Gastroesophageal sphincter (tissue), 4 donors: ENCODE data around the gene ELK4. TPM values are rescaled to one million over a fixed set of nuclear protein-coding genes. Genes with fewer than 3 reads are reported as not detected.
A peak's percentile ranks its signal among the peaks of the same experiment; 100 is the strongest.

Experiments
- ATAC-seq: fragments of 150-250 bp; one replicate; pipeline ENCODE4 v1.9.1; 2016; ENCODE audit warnings: mild to moderate bottlenecking, moderate library complexity
- H3K27ac ChIP-seq, 4 donors: fragments of 200-600 bp; sonication (generic) in 3 of 4; 1 replicate in 3 of 4; 2 replicates in 1 of 4; pipeline ENCODE4 v1.5.1; 2016 to 2019
- H3K27me3 ChIP-seq: fragments of 200-600 bp; sonication (generic); one replicate; pipeline ENCODE4 v1.5.1; 2019
- H3K36me3 ChIP-seq, 2 donors: fragments of 200-600 bp; sonication (generic); one replicate each; pipeline ENCODE4 v1.5.1; 2019; ENCODE audit warnings: control low read depth in 1 of 2
- H3K4me1 ChIP-seq, 3 donors: fragments of 200-600 bp; sonication (generic); 1 replicate in 2 of 3; 2 replicates in 1 of 3; pipeline ENCODE4 v1.5.1; 2016 to 2019; ENCODE audit warnings: control low read depth in 2 of 3
- H3K4me3 ChIP-seq, 2 donors: fragments of 200-600 bp; sonication (generic); one replicate each; pipeline ENCODE4 v1.5.1; 2019; ENCODE audit warnings: mild to moderate bottlenecking in 1 of 2, moderate library complexity in 1 of 2
- H3K9me3 ChIP-seq, 3 donors: fragments of 200-600 bp; sonication (generic); one replicate each; pipeline ENCODE4 v1.5.1; 2017 to 2019; ENCODE audit warnings: control low read depth in 2 of 3
- EP300 ChIP-seq: sonication (generic); formaldehyde crosslinking; IDR thresholded peaks from one replicate; pipeline ENCODE4 v1.6.1; 2017; ENCODE audit warnings: antibody characterized with exemption, mild to moderate bottlenecking
- POLR2A ChIP-seq, 2 donors: fragments of 450-650 bp; IDR thresholded peaks; one replicate each; pipeline ENCODE4 v1.6.1; 2017; ENCODE audit warnings: antibody characterized with exemption in 2 of 2, mild to moderate bottlenecking in 2 of 2, moderate library complexity in 1 of 2
- POLR2AphosphoS5 ChIP-seq: sonication (generic); formaldehyde crosslinking; IDR thresholded peaks from one replicate; pipeline ENCODE4 v1.6.1; 2017; ENCODE audit warnings: antibody characterized with exemption
- WGBS, 2 donors: methylation state at CpG; one replicate each; pipeline ENCODE4 v1.1.5; 2018; ENCODE audit warnings: low coverage in 1 of 2; 5-methylcytosine and 5-hydroxymethylcytosine counted together
- total RNA-seq, 4 donors: library from RNA; depleted of rRNA; stranded (reverse); fragments of >200 nt; gene quantifications; one replicate each; pipeline ENCODE4 v1.1.0, GENCODE V29; 2016
- TF ChIP-seq, protein P1 (sequence below), 4 experiments: fragments of 200-600 bp in 2 of 4; fragments of 450-650 bp in 2 of 4; sonication (generic) in 1 of 4; IDR thresholded peaks; one replicate each; pipeline ENCODE4 v1.5.1; 2017 to 2019; ENCODE audit warnings: antibody characterized with exemption in 4 of 4, mild to moderate bottlenecking in 2 of 4, moderate library complexity in 2 of 4

Gene ELK4
- total RNA-seq, 4 donors from 2014 or later, result 23.2 to 24.6 (median 23.6) TPM

DNA sequence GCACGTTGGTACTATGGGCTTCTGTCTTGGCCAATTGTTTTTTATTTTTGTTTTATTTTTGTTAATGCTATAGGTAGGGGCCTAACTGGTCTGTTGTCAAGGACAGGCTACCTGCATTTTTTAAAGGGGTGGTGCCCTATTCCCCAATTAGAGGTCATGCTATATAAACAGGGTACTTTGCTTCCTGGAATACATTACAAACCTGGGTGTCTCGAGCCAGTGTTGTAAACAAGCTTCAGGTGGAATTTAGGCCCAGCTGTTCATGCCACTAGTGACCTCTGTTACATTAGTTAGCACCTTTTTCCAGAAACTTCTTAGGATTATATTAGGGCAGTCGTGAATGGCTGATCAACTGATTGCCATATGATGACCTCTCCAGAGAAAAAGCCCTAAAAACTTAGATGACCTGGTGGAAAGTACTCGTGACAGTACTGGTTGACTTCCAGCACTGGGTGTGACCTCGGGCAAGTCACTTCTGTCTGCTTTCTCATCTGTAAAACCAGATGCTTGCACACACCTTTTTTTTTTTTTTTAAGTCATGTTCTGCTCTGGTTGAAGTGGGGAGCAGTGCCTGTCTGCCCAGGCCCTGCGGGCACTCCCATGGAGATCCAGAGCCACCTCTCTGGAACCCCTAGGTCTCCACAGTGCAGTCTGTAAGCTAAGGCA is 46.5 kb downstream of the ELK4 start:
- H3K9me3 ChIP-seq, result no peaks in the 10 kb centered on the region
- H3K27ac ChIP-seq, result no peak overlapping the region
- H3K36me3 ChIP-seq, result no peaks in the 10 kb centered on the region
- WGBS, 2 donors, result 71 to 79% methylated on average over 4 to 5 of the region's 6 CpGs
- no peak overlapping the region for H3K4me3 ChIP-seq
- peaks cover 0 to 5% (median 0%) of the 10 kb centered on the region in 3 donors for H3K4me1 ChIP-seq
- TF ChIP-seq, protein P1, sequence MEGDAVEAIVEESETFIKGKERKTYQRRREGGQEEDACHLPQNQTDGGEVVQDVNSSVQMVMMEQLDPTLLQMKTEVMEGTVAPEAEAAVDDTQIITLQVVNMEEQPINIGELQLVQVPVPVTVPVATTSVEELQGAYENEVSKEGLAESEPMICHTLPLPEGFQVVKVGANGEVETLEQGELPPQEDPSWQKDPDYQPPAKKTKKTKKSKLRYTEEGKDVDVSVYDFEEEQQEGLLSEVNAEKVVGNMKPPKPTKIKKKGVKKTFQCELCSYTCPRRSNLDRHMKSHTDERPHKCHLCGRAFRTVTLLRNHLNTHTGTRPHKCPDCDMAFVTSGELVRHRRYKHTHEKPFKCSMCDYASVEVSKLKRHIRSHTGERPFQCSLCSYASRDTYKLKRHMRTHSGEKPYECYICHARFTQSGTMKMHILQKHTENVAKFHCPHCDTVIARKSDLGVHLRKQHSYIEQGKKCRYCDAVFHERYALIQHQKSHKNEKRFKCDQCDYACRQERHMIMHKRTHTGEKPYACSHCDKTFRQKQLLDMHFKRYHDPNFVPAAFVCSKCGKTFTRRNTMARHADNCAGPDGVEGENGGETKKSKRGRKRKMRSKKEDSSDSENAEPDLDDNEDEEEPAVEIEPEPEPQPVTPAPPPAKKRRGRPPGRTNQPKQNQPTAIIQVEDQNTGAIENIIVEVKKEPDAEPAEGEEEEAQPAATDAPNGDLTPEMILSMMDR (IDR thresholded peaks at IDR 0.05), result no peak
- TF ChIP-seq EP300 (no peak), POLR2A (IDR thresholded peaks at IDR 0.05) (no peak), POLR2AphosphoS5 (no peak)
- peaks cover 24% of the 10 kb centered on the region for H3K27me3 ChIP-seq
- ATAC-seq, result no peak

DNA sequence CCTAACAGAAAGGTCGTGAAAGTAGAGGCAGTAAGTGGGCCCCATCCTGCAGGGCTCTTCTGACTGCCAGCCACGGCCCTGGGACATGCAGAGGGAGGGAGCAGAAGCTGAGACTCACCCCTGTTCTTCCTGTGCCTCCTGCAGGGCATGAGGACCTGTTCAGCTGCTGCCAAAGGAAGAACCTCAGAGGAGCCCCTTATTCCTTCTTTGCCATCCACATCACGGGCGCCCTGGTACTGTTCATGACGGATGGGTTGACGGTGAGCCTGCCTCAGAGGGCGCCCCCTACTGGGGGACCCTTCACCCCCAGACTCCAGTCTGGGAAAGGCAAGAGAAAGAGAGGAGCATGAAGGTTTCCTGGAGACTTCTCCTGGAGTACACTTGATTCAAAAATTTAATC is 47.1 kb downstream of the ELK4 start:
- Histone ChIP-seq H3K27me3 (peaks cover 30% of the 10 kb centered on the region), H3K27ac (no peak overlapping the region), H3K36me3 (no peaks in the 10 kb centered on the region), H3K4me1 (peaks cover 0 to 5% (median 0%) of the 10 kb centered on the region in 3 donors), H3K9me3 (no peaks in the 10 kb centered on the region), H3K4me3 (no peak overlapping the region)
- WGBS, 2 donors, result 17 to 33% methylated on average over 1 of the region's 7 CpGs
- TF ChIP-seq EP300, result no peak
- no peak for TF ChIP-seq POLR2A (IDR thresholded peaks at IDR 0.05)
- TF ChIP-seq POLR2AphosphoS5, result no peak
- TF ChIP-seq, protein P1 (IDR thresholded peaks at IDR 0.05), result no peak
- no peak for ATAC-seq

DNA sequence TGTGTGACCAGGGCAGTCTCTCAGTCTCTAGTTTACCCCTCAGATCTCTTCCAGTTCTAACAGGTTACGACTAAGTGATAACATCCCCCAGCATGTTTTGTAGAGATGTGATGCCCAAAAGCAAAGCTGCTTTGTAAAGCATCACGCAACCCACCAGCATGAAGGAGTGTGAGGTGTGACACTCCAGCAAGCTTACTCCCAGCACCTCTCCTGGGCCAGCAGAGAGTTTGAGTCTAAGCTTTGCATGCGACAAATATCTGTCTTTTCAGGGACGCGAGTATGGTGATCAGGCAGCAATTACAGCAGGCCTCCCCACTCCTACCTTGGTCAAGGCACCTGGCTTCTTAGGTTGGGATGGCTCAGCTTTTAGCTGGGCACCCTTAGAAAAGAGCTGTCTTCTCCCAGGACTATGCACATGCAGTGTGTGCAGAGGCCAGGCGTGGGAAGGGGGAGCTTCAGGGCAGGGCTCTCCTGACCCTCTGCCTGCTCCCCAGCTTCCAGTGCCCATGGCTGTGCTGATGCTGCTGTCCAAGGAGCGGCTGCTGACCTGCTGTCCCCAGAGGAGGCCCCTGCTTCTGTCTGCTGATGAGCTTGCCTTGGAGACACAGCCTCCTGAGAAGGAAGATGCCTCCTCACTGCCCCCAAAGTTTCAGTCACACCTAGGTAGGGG is 48.2 kb downstream of the ELK4 start:
- H3K4me3 ChIP-seq, result no peak overlapping the region
- no peak overlapping the region for H3K27ac ChIP-seq
- WGBS, 2 donors, result 73% methylated on average over 2 of the region's 7 CpGs; no CpG with 5 or more reads in 1 of the 2 donors
- TF ChIP-seq EP300, result no peak
- no peak for TF ChIP-seq POLR2A (IDR thresholded peaks at IDR 0.05)
- TF ChIP-seq, protein P1 (IDR thresholded peaks at IDR 0.05), result no peak
- no peak for TF ChIP-seq POLR2AphosphoS5
- peaks cover 0 to 5% (median 0%) of the 10 kb centered on the region in 3 donors for H3K4me1 ChIP-seq
- ATAC-seq, result no peak
- peaks cover 41% of the 10 kb centered on the region for H3K27me3 ChIP-seq
- H3K9me3 ChIP-seq, result no peaks in the 10 kb centered on the region
- no peaks in the 10 kb centered on the region for H3K36me3 ChIP-seq

DNA sequence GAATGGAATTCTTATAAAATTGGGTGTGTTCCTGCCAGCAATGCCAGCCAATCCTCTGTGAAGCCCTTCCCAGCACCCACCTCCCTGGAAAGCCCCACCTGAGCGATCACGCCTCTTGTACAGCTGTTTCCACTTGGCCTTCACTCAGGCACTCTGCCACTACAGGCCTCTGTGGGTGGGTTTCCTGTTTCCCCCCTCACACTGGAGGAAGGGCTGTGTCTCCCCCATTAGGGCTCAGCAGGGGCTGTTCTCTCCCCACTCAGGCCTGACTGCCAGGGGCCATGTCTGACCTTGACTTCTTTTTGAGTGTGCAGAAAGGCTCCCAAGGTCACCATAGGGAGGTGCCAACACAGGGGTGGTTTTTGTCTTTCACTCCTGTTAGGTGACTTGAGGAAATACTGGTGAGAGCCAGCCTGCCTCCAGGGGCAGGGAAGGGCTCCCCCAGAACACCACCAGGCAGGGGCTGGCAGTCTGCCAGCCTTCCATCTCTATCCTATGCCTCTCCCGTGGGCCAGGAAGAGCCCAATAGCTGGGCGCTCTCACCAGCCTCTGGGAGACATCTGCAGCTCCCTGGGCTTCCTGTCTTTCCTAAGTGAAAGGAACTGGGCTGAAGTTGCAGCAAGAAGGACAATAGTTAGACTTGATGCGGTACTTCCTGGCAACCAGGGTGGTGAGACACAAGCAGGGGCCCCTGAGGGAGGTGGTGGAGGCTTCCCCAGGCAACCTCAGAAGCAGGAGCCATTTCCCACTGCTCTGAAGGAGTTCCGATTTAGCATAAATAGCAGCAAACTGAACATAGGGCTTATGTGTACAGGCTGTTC is 49.1 kb downstream of the ELK4 start:
- peak overlapping the region in 1 of 4 donors; percentile 17 for H3K27ac ChIP-seq
- H3K4me1 ChIP-seq, result no peaks in the 10 kb centered on the region
- WGBS, 2 donors, result 40% methylated on average over 1 of the region's 6 CpGs; no CpG with 5 or more reads in 1 of the 2 donors
- peaks cover 44% of the 10 kb centered on the region for H3K27me3 ChIP-seq
- peak; percentile 50 for ATAC-seq
- no peak for TF ChIP-seq POLR2A (IDR thresholded peaks at IDR 0.05)
- no peak for TF ChIP-seq EP300
- TF ChIP-seq, protein P1 (IDR thresholded peaks at IDR 0.05), result no peak
- TF ChIP-seq POLR2AphosphoS5, result no peak
- no peaks in the 10 kb centered on the region for H3K9me3 ChIP-seq
- H3K4me3 ChIP-seq, result no peak overlapping the region
- no peaks in the 10 kb centered on the region for H3K36me3 ChIP-seq
